ENCODE measurements around the gene ZIC3.
A peak's percentile ranks its signal among the peaks of the same experiment; 100 is the strongest.

- no peak for TF ChIP-seq CTCF (conservative IDR thresholded peaks at IDR 0.05 in 1 of 2, IDR thresholded peaks at IDR 0.05 in 1 of 2; ENCODE audit: extremely low read depth in 1 of 2, insufficient read depth in 1 of 2, low read depth in 1 of 2, low read length in 2 of 2)
- TF ChIP-seq EZH2 (IDR thresholded peaks at IDR 0.05; ENCODE audit: borderline replicate concordance, low read length), result peak; percentile 54
Measured at GRCh38 chrX:137569470-137569891, 3.6 kb downstream of the ZIC3 start.
